GM23338 (cell line): ENCODE results near the gene PHOX2A.

Experiments used
- CREB1 ChIP-seq: fragments of 250-450 bp; sonication (Bioruptor Pico); IDR thresholded peaks from 2 replicates; pipeline ENCODE4 v1.5.0; 2020; ENCODE audit warnings: low read depth, mild to moderate bottlenecking, moderate library complexity
- CTCF ChIP-seq, 2 experiments: fragments of 200-600 bp in 1 of 2; sonication (generic) in 1 of 2; conservative IDR thresholded peaks; 2 replicates each; pipeline versions ENCODE4 v1.5.1 to v1.6.1; 2016 to 2017; ENCODE audit warnings: antibody characterized with exemption in 2 of 2, low read depth in 2 of 2, mild to moderate bottlenecking in 2 of 2, moderate library complexity in 1 of 2
- ETS1 ChIP-seq: IDR thresholded peaks from 2 replicates; pipeline ENCODE4 v1.6.1; 2016; ENCODE audit warnings: antibody characterized with exemption
- EZH2 ChIP-seq: fragments of 200-600 bp; sonication (generic); IDR thresholded peaks from one replicate; pipeline ENCODE4 v1.8.0; 2017; ENCODE audit warnings: antibody characterized with exemption, mild to moderate bottlenecking, low read depth; ENCODE audit not compliant: unreplicated experiment
- JUNB ChIP-seq: IDR thresholded peaks from one replicate; pipeline ENCODE4 v1.6.1; 2016; ENCODE audit warnings: antibody characterized with exemption; ENCODE audit not compliant: unreplicated experiment
- POLR2AphosphoS5 ChIP-seq: IDR thresholded peaks from 2 replicates; pipeline ENCODE4 v1.6.1; 2016; ENCODE audit warnings: antibody characterized with exemption, low read depth
- STAT1 ChIP-seq: IDR thresholded peaks from one replicate; pipeline ENCODE4 v1.6.1; 2016; ENCODE audit warnings: antibody characterized with exemption; ENCODE audit not compliant: unreplicated experiment
- TF ChIP-seq, protein P1 (sequence below): IDR thresholded peaks from one replicate; pipeline ENCODE4 v1.6.1; 2018; ENCODE audit warnings: antibody characterized with exemption; ENCODE audit not compliant: unreplicated experiment

GRCh38 chr11:72220696-72221363, 23.1 kb downstream of the PHOX2A start:
- TF ChIP-seq CTCF (conservative IDR thresholded peaks at IDR 0.05; ENCODE audit: low read depth in 2 of 2) (no peak), POLR2AphosphoS5 (no peak), EZH2 (no peak), CREB1 (CRISPR knock-in tag) (no peak), STAT1 (no peak), JUNB (no peak), ETS1 (no peak)
- TF ChIP-seq, protein P1, sequence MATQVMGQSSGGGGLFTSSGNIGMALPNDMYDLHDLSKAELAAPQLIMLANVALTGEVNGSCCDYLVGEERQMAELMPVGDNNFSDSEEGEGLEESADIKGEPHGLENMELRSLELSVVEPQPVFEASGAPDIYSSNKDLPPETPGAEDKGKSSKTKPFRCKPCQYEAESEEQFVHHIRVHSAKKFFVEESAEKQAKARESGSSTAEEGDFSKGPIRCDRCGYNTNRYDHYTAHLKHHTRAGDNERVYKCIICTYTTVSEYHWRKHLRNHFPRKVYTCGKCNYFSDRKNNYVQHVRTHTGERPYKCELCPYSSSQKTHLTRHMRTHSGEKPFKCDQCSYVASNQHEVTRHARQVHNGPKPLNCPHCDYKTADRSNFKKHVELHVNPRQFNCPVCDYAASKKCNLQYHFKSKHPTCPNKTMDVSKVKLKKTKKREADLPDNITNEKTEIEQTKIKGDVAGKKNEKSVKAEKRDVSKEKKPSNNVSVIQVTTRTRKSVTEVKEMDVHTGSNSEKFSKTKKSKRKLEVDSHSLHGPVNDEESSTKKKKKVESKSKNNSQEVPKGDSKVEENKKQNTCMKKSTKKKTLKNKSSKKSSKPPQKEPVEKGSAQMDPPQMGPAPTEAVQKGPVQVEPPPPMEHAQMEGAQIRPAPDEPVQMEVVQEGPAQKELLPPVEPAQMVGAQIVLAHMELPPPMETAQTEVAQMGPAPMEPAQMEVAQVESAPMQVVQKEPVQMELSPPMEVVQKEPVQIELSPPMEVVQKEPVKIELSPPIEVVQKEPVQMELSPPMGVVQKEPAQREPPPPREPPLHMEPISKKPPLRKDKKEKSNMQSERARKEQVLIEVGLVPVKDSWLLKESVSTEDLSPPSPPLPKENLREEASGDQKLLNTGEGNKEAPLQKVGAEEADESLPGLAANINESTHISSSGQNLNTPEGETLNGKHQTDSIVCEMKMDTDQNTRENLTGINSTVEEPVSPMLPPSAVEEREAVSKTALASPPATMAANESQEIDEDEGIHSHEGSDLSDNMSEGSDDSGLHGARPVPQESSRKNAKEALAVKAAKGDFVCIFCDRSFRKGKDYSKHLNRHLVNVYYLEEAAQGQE: no peak
